IPS DF 6.9 (cell line): Measurements from ENCODE around the gene INPP4A.
A peak's percentile ranks its signal among the peaks of the same experiment; 100 is the strongest.
"Not testable (repeated sequence)": the region's sequence is repeated elsewhere in the genome, so short reads cannot be mapped to it uniquely, and the experiment has no call there.

ENCODE experiments used
- DNase-seq: peaks from one replicate; pipeline ENCODE4 v3.0.0-alpha.2; 2013; ENCODE audit warnings: low read depth, low spot score
- H3K27ac ChIP-seq: one replicate; pipeline ENCODE4 v1.5.1; 2013; ENCODE audit warnings: low read length, control low read depth
- H3K27me3 ChIP-seq: 2 replicates; pipeline ENCODE4 v1.6.1; 2013; ENCODE audit warnings: mild to moderate bottlenecking, low read length; ENCODE audit not compliant: control insufficient read depth, insufficient read depth
- H3K36me3 ChIP-seq: 2 replicates; pipeline ENCODE4 v1.6.1; 2013; ENCODE audit warnings: low read length; ENCODE audit not compliant: control insufficient read depth, insufficient read depth
- H3K4me1 ChIP-seq: 2 replicates; pipeline ENCODE4 v1.6.1; 2013; ENCODE audit warnings: low read length; ENCODE audit not compliant: control insufficient read depth, insufficient read depth
- H3K4me3 ChIP-seq: 2 replicates; pipeline ENCODE4 v1.5.1; 2013; ENCODE audit warnings: mild to moderate bottlenecking, low read length
- H3K9me3 ChIP-seq: 2 replicates; pipeline ENCODE4 v1.6.1; 2013; ENCODE audit warnings: low read length, inconsistent platforms; ENCODE audit not compliant: control insufficient read depth, insufficient read depth
- WGBS: extraction: QIAGEN DNeasy Blood & Tissue Kit; methylation state at CpG from one replicate; pipeline ENCODE4 v1.1.7; 2013; ENCODE audit warnings: mixed read lengths, missing lambda C conversion rate; ENCODE audit not compliant: insufficient read length, insufficient coverage; 5-methylcytosine and 5-hydroxymethylcytosine counted together

INPP4A gene

GRCh38 chr2:98583816-98584618, 139.4 kb downstream of the INPP4A start:
- H3K4me3 ChIP-seq: no peak overlapping the region
- H3K36me3 ChIP-seq: peaks cover 6% of the 10 kb centered on the region; the same call in 1 of the 2 replicates
- DNase-seq: no peak

GRCh38 chr2:98585386-98585785, 140.7 kb downstream of the INPP4A start:
- no peak for DNase-seq
- peaks cover 6% of the 10 kb centered on the region; the same call in 1 of the 2 replicates for H3K36me3 ChIP-seq
- no peaks in the 10 kb centered on the region for H3K4me1 ChIP-seq
- H3K27ac ChIP-seq: no peak overlapping the region
- no peaks in the 10 kb centered on the region for H3K9me3 ChIP-seq
- H3K27me3 ChIP-seq: no peaks in the 10 kb centered on the region
- no peak overlapping the region for H3K4me3 ChIP-seq
- no CpG with 5 or more reads among the region's 10 CpGs for WGBS

More at GRCh38 chr2:98583816-98584618, 139.4 kb downstream of the INPP4A start:
- no CpG with 5 or more reads among the region's 10 CpGs for WGBS
- no peaks in the 10 kb centered on the region for H3K27me3 ChIP-seq
- no peak overlapping the region for H3K27ac ChIP-seq
- H3K9me3 ChIP-seq: no peaks in the 10 kb centered on the region
- H3K4me1 ChIP-seq: no peaks in the 10 kb centered on the region

GRCh38 chr2:98586551-98587140, 142.0 kb downstream of the INPP4A start:
- no CpG with 5 or more reads among the region's 6 CpGs for WGBS
- Histone ChIP-seq H3K9me3 (no peaks in the 10 kb centered on the region), H3K4me3 (no peak overlapping the region), H3K27ac (no peak overlapping the region), H3K36me3 (peaks cover 6% of the 10 kb centered on the region; the same call in 1 of the 2 replicates), H3K4me1 (no peaks in the 10 kb centered on the region), H3K27me3 (no peaks in the 10 kb centered on the region)
- no peak for DNase-seq

- no peaks in the 10 kb centered on the region for H3K27me3 ChIP-seq
- WGBS: no CpG with 5 or more reads among the region's 4 CpGs
Measured at GRCh38 chr2:98588880-98589431, 144.3 kb downstream of the INPP4A start.

GRCh38 chr2:98589489-98589888, 144.8 kb downstream of the INPP4A start:
- Histone ChIP-seq H3K27me3 (no peaks in the 10 kb centered on the region), H3K27ac (no peak overlapping the region), H3K4me1 (no peaks in the 10 kb centered on the region), H3K9me3 (no peaks in the 10 kb centered on the region), H3K4me3 (no peak overlapping the region), H3K36me3 (no peaks in the 10 kb centered on the region)
- WGBS: no CpG with 5 or more reads among the region's 4 CpGs
- no peak for DNase-seq

More at GRCh38 chr2:98588880-98589431, 144.3 kb downstream of the INPP4A start:
- no peak overlapping the region for H3K4me3 ChIP-seq
- H3K27ac ChIP-seq: no peak overlapping the region
- H3K36me3 ChIP-seq: no peaks in the 10 kb centered on the region
- DNase-seq: no peak
- no peaks in the 10 kb centered on the region for H3K9me3 ChIP-seq
- no peaks in the 10 kb centered on the region for H3K4me1 ChIP-seq

GRCh38 chr2:98592565-98592964, 147.9 kb downstream of the INPP4A start:
- Histone ChIP-seq H3K4me3 (no peak overlapping the region; the same call in 1 of the 2 replicates), H3K27ac (no peak overlapping the region), H3K4me1 (no peaks in the 10 kb centered on the region), H3K36me3 (no peaks in the 10 kb centered on the region), H3K9me3 (no peaks in the 10 kb centered on the region), H3K27me3 (no peaks in the 10 kb centered on the region)
- no CpG with 5 or more reads among the region's 8 CpGs for WGBS
- no peak for DNase-seq

- not testable (repeated sequence) for H3K4me1 ChIP-seq, H3K27me3 ChIP-seq, H3K36me3 ChIP-seq, DNase-seq, H3K27ac ChIP-seq, H3K4me3 ChIP-seq, H3K9me3 ChIP-seq
- no CpG with 5 or more reads among the region's 4 CpGs for WGBS
Measured at GRCh38 chr2:98594665-98595064, 150.0 kb downstream of the INPP4A start.

- no peaks in the 10 kb centered on the region for H3K27me3 ChIP-seq
- H3K9me3 ChIP-seq: no peaks in the 10 kb centered on the region
- DNase-seq: no peak
- H3K4me1 ChIP-seq: no peaks in the 10 kb centered on the region
- H3K4me3 ChIP-seq: no peak overlapping the region
- H3K27ac ChIP-seq: no peak overlapping the region
- H3K36me3 ChIP-seq: no peaks in the 10 kb centered on the region
- no CpG with 5 or more reads among the region's 1 CpG for WGBS
Measured at GRCh38 chr2:98598781-98599428, 154.2 kb downstream of the INPP4A start.

GRCh38 chr2:98601532-98602132, 157.0 kb downstream of the INPP4A start:
- H3K27me3 ChIP-seq: no peaks in the 10 kb centered on the region
- H3K27ac ChIP-seq: no peak overlapping the region
- no CpG with 5 or more reads among the region's 3 CpGs for WGBS
- no peak overlapping the region for H3K4me3 ChIP-seq
- DNase-seq: peak; percentile 31
- no peaks in the 10 kb centered on the region for H3K9me3 ChIP-seq
- H3K4me1 ChIP-seq: no peaks in the 10 kb centered on the region
- H3K36me3 ChIP-seq: no peaks in the 10 kb centered on the region

- Histone ChIP-seq H3K4me1 (0 out of 2 replicates have a peak, but pooled peaks cover 1% of the 10 kb centered on the region), H3K9me3 (no peaks in the 10 kb centered on the region), H3K27me3 (no peaks in the 10 kb centered on the region), H3K36me3 (no peaks in the 10 kb centered on the region), H3K27ac (no peak overlapping the region), H3K4me3 (no peak overlapping the region)
- WGBS: no CpG with 5 or more reads among the region's 2 CpGs
- DNase-seq: no peak
Measured at GRCh38 chr2:98604547-98604946, 159.9 kb downstream of the INPP4A start.
